Kidney (tissue), 14 donors: ENCODE results near the gene CYP24A1. TPM values are rescaled to one million over a fixed set of nuclear protein-coding genes. Genes with fewer than 3 reads are reported as not detected.

ENCODE experiments used
- DNase-seq, 5 donors: peaks; one replicate each; pipeline ENCODE4 v3.0.0-alpha.2; 2013 to 2020
- FAIRE-seq: peaks from 2 replicates; lab custom pipeline; 2012; peaks lifted over from hg19 to GRCh38; lab: Jason Lieb, UNC
- H3K27ac ChIP-seq, 2 donors: one replicate each; pipeline ENCODE4 v1.7.0; 2013; ENCODE audit warnings: low read depth in 2 of 2, low read length in 2 of 2, inconsistent platforms in 1 of 2
- H3K27me3 ChIP-seq: one replicate; pipeline ENCODE4 v1.7.1; 2013; ENCODE audit warnings: low read length, inconsistent platforms; ENCODE audit not compliant: control insufficient read depth, insufficient read depth
- H3K36me3 ChIP-seq, 3 donors: one replicate each; pipeline versions ENCODE4 v1.7.0 to v1.7.1; 2013; ENCODE audit warnings: low read length in 3 of 3, control low read depth in 1 of 3, inconsistent platforms in 1 of 3; ENCODE audit not compliant: insufficient read depth in 3 of 3, control insufficient read depth in 2 of 3
- H3K4me1 ChIP-seq, 3 donors: one replicate each; pipeline versions ENCODE4 v1.7.0 to v1.7.1; 2013; ENCODE audit warnings: low read length in 3 of 3, inconsistent platforms in 1 of 3, low read depth in 1 of 3; ENCODE audit not compliant: control insufficient read depth in 2 of 3, insufficient read depth in 2 of 3
- H3K4me3 ChIP-seq, 3 donors: one replicate each; pipeline versions ENCODE4 v1.7.0 to v1.8.1; 2013; ENCODE audit warnings: low read length in 3 of 3, control low read depth in 1 of 3, inconsistent platforms in 1 of 3
- H3K9ac ChIP-seq, 3 donors: one replicate each; pipeline versions ENCODE4 v1.7.0 to v1.7.1; 2013; ENCODE audit warnings: low read length in 3 of 3, control low read depth in 1 of 3, inconsistent platforms in 1 of 3
- H3K9me3 ChIP-seq, 3 donors: one replicate each; pipeline versions ENCODE4 v1.7.0 to v1.7.1; 2013; ENCODE audit warnings: low read length in 3 of 3, control low read depth in 1 of 3, inconsistent platforms in 1 of 3; ENCODE audit not compliant: control insufficient read depth in 2 of 3, insufficient read depth in 1 of 3
- CTCF ChIP-seq: IDR thresholded peaks from 3 replicates; pipeline ENCODE4 v1.5.1; 2012; ENCODE audit warnings: mild to moderate bottlenecking, moderate library complexity, borderline replicate concordance; ENCODE audit not compliant: insufficient read depth; ENCODE audit errors: extremely low read depth
- intact Hi-C: fragments of 100-400 bp; cut with DNase I; formaldehyde crosslinking; loops from one replicate; pipeline ENCODE4 v1.11.1; 2022
- polyA plus RNA-seq: library from polyadenylated mRNA; stranded (reverse); fragments of 350-450 nt; fragmentation: Illumina TruSeq; extraction: RNeasy Lipid Tissue Mini Kit (QIAGEN cat#74804); gene quantifications from one replicate; pipeline ENCODE4 v1.2.3, GENCODE V29; 2014; ENCODE audit warnings: low read depth, low replicate concordance; ENCODE audit not compliant: insufficient read depth
- total RNA-seq: library from RNA; stranded (reverse); fragmentation: NEBNext Ultra II Directional; extraction: Animal tissue kit (Norgen Biotek cat#: 25700); gene quantifications from one replicate; pipeline ENCODE4 v1.2.1, GENCODE V29; 2021
- donor health status: control.
- donor health status: control.
- donor health status: control.
- donor health status: control.
- donor health status: control.
- donor health status: DM: yes; HTN: yes; CAD: no.
- donor health status: Normal renal cell carcinoma (clear cell type).

The CYP24A1 gene
- total and polyA plus RNA-seq, 2 donors from 2014 or later: 15.4 to 39.0 TPM

DNA sequence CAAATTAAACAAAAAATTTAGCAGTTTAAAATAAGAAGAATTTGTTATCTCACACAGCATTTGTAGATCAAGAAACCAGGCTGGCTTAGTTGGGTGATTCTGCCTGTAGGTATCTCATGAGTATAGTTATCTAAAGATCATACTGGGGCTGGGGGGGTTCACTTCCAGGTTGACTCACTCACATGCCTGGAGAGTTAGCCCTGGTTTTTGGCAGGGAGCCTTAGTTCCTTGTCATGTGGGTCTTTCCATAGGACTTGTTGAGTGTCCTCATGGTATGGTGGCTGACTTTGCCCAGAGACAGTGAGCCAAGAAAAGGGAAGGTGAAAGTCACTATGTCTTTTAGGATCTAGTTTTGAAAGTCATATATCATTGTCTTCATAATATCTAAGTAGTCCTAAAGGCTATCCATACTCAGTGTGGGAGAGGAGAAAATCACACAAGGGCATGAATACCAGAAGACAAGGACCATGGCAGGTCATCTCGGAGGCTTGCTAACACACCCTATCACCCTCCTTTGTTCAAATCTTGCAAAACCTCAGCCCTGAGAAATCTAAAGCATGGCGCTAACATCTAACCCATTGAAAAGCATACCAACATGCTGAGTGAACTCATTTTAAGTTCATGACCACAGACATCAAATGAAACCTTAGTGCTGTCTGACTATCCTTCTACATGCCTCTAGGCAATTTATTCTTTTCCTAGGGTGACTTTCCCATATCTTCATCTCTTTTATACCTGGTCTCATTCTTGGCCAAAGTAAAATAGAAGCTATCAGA lies 39.2 kb downstream of the CYP24A1 start:
- Histone ChIP-seq H3K9ac (no peak overlapping the region), H3K27ac (no peak overlapping the region), H3K9me3 (no peaks in the 10 kb centered on the region), H3K36me3 (no peaks in the 10 kb centered on the region), H3K27me3 (no peaks in the 10 kb centered on the region), H3K4me3 (no peak overlapping the region), H3K4me1 (peaks cover 0 to 2% (median 0%) of the 10 kb centered on the region in 3 donors)
- TF ChIP-seq CTCF: no peak
- FAIRE-seq (no peak), DNase-seq (no peak)
- intact Hi-C loops: no loop called here

- Histone ChIP-seq H3K27ac (no peak overlapping the region), H3K9me3 (no peaks in the 10 kb centered on the region), H3K4me1 (peaks cover 0 to 2% (median 0%) of the 10 kb centered on the region in 3 donors), H3K27me3 (no peaks in the 10 kb centered on the region), H3K36me3 (no peaks in the 10 kb centered on the region), H3K9ac (no peak overlapping the region), H3K4me3 (no peak overlapping the region)
- TF ChIP-seq CTCF: no peak
- DNase-seq (peak in 1 of 5 donors; percentile 60), FAIRE-seq (no peak)
- intact Hi-C loops: no loop called here
These were observed 40.1 kb downstream of the CYP24A1 start for GRCh38 chr20:54133434-54134427.

DNA sequence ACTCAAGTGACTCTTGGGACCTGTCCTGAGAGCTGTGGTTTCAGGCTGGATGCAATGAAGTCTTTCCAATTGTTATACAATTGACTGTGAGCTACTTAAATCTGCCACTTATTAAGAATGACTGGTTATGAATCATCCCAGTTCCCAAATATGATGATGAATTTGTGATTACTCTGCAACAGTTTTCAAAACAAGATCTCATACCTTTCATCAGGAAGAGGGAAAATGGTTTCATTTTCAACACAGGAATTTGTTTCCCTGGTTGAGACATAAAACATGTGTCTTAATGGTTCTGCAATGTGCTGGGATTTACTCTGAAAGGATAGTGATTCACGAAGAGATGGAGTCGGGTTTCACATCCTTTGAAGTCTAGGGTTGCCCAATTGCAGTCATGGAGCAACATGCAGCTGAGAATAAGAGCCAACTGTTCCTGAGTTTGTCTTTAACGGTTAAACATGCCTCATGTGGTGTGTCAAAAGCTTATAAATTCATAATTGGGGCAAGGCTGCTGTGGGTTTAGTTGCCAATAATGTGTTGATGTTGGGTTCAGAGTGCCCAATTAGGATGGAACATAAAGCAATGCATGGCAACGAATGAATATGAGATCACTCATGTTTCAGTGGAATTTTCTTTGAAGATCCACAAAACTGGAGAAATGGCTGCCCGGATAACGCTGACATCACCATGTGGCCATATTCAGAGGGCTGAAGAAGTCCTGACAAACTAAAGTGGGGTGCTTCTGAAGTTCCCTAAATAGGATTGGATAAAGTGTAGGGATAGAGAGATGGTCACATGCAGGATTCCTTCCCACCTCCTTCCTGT lies 41.0 kb downstream of the CYP24A1 start:
- Histone ChIP-seq H3K36me3 (no peaks in the 10 kb centered on the region), H3K4me1 (peaks cover 0 to 2% (median 0%) of the 10 kb centered on the region in 3 donors), H3K4me3 (no peak overlapping the region), H3K9me3 (no peaks in the 10 kb centered on the region), H3K27ac (no peak overlapping the region), H3K27me3 (no peaks in the 10 kb centered on the region), H3K9ac (no peak overlapping the region)
- FAIRE-seq (no peak), DNase-seq (peak in 3 of 5 donors; percentile 50 to 88 (median 85))
- intact Hi-C loops: no loop called here
- TF ChIP-seq CTCF: no peak
